ENCODE measurements around the gene ACD.

ACD gene

DNA sequence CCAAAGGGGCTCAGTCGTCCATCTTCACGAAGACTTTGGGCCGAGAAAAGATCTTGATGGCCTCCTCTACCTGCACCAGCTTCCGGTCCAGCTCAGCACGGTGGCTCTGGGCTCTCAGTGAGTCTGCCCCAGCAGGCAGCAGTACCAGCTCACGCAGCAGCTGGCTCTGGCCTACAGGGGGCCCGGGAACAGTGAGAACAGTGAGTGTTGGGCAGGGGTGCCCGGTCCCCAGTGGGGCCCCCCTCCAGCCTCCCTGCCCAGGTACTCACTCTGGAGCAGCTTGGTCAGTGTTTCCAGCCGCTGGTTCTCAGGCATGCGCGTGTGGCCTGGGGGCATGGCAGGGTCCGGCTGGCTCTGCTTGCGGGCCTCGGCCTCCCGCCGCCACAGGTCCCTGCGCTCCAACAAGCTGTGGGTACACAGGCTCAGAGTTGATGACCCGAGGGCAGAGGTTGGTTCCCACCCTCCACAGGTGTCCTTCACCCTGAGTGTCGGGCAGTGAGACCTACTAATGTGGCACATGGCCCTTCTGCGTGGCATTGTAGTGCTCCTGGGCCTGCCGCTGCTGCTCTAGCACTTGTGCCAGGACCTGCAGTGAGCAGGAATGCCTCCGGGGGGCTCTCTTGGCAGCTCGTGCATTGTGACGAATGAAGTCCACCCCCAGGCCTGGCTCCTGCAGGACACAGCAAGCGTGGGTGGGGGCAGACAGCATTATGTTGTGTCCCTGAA, 3.3 kb upstream of the ACD start:
- no peak for DNase-seq (ENCODE audit: low spot score)
- in situ Hi-C loops (cut with MboI; ENCODE audit: low sequenced_read_pairs, unreplicated experiment) = no loop called here
- no peak for TF ChIP-seq CTCF (IDR thresholded peaks at IDR 0.05; ENCODE audit: borderline replicate concordance, control extremely low read depth, extremely low read depth, insufficient read depth, missing control alignments)

- TF ChIP-seq CTCF (IDR thresholded peaks at IDR 0.05; ENCODE audit: borderline replicate concordance, control extremely low read depth, extremely low read depth, insufficient read depth, missing control alignments) = no peak
- no peak for DNase-seq (ENCODE audit: low spot score)
- in situ Hi-C loops (cut with MboI; ENCODE audit: low sequenced_read_pairs, unreplicated experiment) = no loop called here
These were observed 2.6 kb upstream of the ACD start for GRCh38 chr16:67662653-67663010.

GRCh38 chr16:67661886-67662652, 2.0 kb upstream of the ACD start:
- DNase-seq (ENCODE audit: low spot score) = no peak
- in situ Hi-C loops (cut with MboI; ENCODE audit: low sequenced_read_pairs, unreplicated experiment) = no loop called here
- no peak for TF ChIP-seq CTCF (IDR thresholded peaks at IDR 0.05; ENCODE audit: borderline replicate concordance, control extremely low read depth, extremely low read depth, insufficient read depth, missing control alignments)

DNA sequence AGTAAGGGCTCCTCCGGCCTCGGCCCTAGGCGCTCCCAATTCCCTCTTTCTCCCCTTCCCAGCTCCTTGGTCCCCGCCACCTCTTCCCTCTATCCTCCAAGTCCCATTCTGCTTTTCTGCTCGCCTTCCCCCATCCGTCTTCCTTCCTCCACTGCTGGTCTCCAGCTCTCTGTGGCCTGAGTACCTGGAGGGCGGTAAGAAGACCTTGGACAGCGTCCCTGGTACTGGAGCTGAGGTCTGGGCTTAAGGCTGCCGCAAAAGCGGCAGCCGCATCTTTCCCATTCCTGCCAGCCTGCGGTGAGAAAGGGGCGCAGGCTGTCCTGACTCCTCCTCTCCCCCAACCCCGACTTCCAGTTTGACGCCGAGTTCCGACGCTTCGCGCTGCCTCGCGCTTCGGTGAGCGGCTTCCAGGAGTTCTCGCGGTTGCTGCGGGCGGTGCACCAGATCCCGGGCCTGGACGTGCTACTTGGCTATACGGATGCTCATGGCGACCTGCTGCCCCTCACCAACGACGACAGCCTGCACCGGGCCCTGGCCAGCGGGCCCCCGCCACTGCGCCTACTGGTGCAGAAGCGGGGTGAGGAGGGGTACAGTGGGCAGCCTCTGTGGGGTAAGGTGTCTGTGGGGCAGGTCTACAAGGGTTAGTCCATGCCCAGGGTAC, 1.2 kb upstream of the ACD start:
- no peak for DNase-seq (ENCODE audit: low spot score)
- in situ Hi-C loops (cut with MboI; ENCODE audit: low sequenced_read_pairs, unreplicated experiment) = no loop called here
- no peak for TF ChIP-seq CTCF (IDR thresholded peaks at IDR 0.05; ENCODE audit: borderline replicate concordance, control extremely low read depth, extremely low read depth, insufficient read depth, missing control alignments)

GRCh38 chr16:67660564-67661028, 536 bp upstream of the ACD start, which contains the start of gene PARD6A:
PARD6A (plus strand) TSS chr16:67660960; CDS start chr16:67661039, 79 bp downstream.
- in situ Hi-C loops (cut with MboI; ENCODE audit: low sequenced_read_pairs, unreplicated experiment) = no loop called here
- no peak for TF ChIP-seq CTCF (IDR thresholded peaks at IDR 0.05; ENCODE audit: borderline replicate concordance, control extremely low read depth, extremely low read depth, insufficient read depth, missing control alignments)
- DNase-seq (ENCODE audit: low spot score) = peak; percentile 100

- DNase-seq (ENCODE audit: low spot score) = no peak
- no peak for TF ChIP-seq CTCF (IDR thresholded peaks at IDR 0.05; ENCODE audit: borderline replicate concordance, control extremely low read depth, extremely low read depth, insufficient read depth, missing control alignments)
- in situ Hi-C loops (cut with MboI; ENCODE audit: low sequenced_read_pairs, unreplicated experiment) = no loop called here
These were observed 998 bp downstream of the ACD start for GRCh38 chr16:67658849-67659674.
